Measurements from ENCODE around the gene ECHDC1. TPM values are rescaled to one million over a fixed set of nuclear protein-coding genes. Genes with fewer than 3 reads are reported as not detected.

Gene ECHDC1
- total and polyA plus RNA-seq, 2 of the 8 experiments (the other 6 are each of a cell fraction or from before 2014, with no cell fraction given) = 11.3 to 60.5 TPM

GRCh38 chr6:127383988-127384387, 40.6 kb upstream of the ECHDC1 start (continued):
- no peak for TF ChIP-seq ATF2 (IDR thresholded peaks at IDR 0.05; ENCODE audit: low read length)
- no peak for TF ChIP-seq SIX5 (IDR thresholded peaks at IDR 0.05; ENCODE audit: low read depth, low read length)
